ENCODE measurements around the gene TRIM13.
"Not testable (repeated sequence)": the region's sequence is repeated elsewhere in the genome, so short reads cannot be mapped to it uniquely, and the experiment has no call there.

TRIM13 gene

DNA sequence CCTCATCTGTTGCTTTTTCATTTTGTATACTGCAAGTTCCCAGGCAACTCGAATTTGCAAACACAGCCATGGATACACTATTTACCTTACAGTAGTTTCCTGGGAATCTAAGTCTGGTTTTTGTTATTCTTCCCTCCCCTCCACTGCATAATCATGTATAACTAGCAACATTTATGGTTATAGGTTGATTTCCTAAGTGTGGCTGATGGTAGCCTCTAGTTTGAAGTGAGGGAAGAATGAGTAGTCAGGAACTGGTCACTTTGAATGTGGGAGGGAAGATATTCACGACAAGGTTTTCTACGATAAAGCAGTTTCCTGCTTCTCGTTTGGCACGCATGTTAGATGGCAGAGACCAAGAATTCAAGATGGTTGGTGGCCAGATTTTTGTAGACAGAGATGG lies 18.4 kb downstream of the TRIM13 start, which contains the start of gene KCNRG:
KCNRG (plus strand) TSS at position 187 of the 400 bp plus-strand sequence; CDS start at position 237, 50 bp downstream.
- H3K4me3 Mint-ChIP-seq: no peak within 1 kb of the TSS
- peaks cover 52% of the 10 kb centered on the region for H3K4me1 Mint-ChIP-seq (ENCODE audit: low read depth)
- DNase-seq: no peak
- H3K36me3 Mint-ChIP-seq (ENCODE audit: low read depth): peaks cover 89% of the 10 kb centered on the region
- peaks cover 4% of the 10 kb centered on the region for H3K9me3 Mint-ChIP-seq
- no peaks in the 10 kb centered on the region for H3K27me3 Mint-ChIP-seq
- H3K27ac Mint-ChIP-seq: peak within 1 kb of the TSS; percentile 18

DNA sequence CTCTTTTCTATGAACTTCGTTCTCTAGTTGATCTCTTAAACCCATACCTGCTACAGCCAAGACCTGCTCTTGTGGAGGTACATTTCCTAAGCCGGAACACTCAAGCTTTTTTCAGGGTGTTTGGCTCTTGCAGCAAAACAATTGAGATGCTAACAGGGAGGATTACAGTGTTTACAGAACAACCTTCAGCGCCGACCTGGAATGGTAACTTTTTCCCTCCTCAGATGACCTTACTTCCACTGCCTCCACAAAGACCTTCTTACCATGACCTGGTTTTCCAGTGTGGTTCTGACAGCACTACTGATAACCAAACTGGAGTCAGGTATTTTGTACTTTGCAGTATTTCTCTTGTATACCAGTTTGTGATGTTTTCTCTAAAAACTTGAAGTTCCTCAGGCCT lies 18.9 kb downstream of the TRIM13 start:
- H3K4me3 Mint-ChIP-seq: no peak overlapping the region
- H3K4me1 Mint-ChIP-seq (ENCODE audit: low read depth): peaks cover 47% of the 10 kb centered on the region
- H3K27me3 Mint-ChIP-seq: no peaks in the 10 kb centered on the region
- DNase-seq: no peak
- H3K36me3 Mint-ChIP-seq (ENCODE audit: low read depth): peaks cover 89% of the 10 kb centered on the region
- H3K9me3 Mint-ChIP-seq: peaks cover 4% of the 10 kb centered on the region
- H3K27ac Mint-ChIP-seq: peak overlapping the region; percentile 18

DNA sequence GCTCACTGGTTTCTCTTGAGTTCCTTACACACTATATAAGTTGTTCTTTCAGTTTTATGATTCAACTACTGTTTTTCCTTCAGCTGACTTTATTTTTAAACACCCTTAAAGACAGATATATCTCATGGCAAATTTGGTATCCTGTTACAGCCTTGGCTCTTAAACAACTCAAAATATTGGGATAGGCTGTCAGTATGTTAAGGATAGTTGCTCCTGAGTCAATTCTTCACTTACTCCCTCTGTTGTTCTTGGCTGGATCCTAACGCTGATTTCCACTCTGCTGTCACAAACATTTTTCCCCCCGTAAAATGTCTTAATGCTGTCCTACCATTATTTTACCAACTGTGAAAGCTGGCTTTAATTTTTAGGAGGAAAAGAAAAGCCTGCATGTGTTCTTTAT lies 19.6 kb downstream of the TRIM13 start:
- no peak overlapping the region for H3K4me3 Mint-ChIP-seq
- H3K27ac Mint-ChIP-seq: no peak overlapping the region
- peaks cover 88% of the 10 kb centered on the region for H3K36me3 Mint-ChIP-seq (ENCODE audit: low read depth)
- peaks cover 4% of the 10 kb centered on the region for H3K9me3 Mint-ChIP-seq
- H3K4me1 Mint-ChIP-seq (ENCODE audit: low read depth): peaks cover 40% of the 10 kb centered on the region
- no peak for DNase-seq
- H3K27me3 Mint-ChIP-seq: no peaks in the 10 kb centered on the region

DNA sequence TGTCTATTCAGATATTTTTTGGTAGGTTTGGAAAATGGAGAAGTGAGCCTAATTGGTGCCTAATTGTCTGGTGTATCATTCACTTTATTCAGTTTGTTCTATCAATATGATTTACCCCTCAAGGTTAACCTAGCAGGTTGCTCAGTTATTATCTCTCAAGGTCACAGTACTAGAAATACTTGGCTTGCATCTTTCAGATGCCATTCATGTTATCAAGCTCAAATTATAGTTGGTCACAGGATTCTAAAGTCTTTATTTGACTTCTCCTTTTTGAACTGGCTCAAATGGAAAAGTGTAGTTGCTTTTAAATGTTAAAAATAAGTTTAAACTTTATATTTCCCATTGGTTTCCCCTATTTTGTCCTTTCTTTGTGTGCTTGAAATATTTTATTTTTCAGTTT lies 21.0 kb downstream of the TRIM13 start:
- no peak for DNase-seq
- Mint-ChIP-seq H3K27ac (peak overlapping the region; percentile 29), H3K9me3 (peaks cover 4% of the 10 kb centered on the region), H3K27me3 (no peaks in the 10 kb centered on the region), H3K4me1 (ENCODE audit: low read depth) (peaks cover 36% of the 10 kb centered on the region), H3K36me3 (ENCODE audit: low read depth) (peaks cover 85% of the 10 kb centered on the region), H3K4me3 (no peak overlapping the region)

DNA sequence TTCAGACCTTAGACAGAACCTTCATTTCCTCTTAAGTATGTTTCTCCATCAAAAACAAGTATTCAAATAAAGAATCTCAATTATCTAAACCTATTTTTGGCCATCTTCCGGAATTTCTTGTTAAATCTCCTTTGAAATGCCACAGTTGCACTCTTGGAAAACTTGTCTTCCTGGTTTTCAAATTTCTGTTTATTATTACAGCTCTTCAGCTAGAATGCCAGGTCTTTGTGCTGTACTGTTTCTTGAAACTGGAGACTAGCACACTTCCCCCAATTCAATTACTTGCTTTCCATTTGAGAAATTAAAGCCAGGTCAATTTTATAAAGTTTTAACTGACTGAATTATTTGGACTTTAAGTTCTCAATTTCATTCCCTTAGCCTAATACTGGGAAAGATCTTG lies 28.6 kb downstream of the TRIM13 start:
- peaks cover 54% of the 10 kb centered on the region for H3K36me3 Mint-ChIP-seq (ENCODE audit: low read depth)
- no peak overlapping the region for H3K27ac Mint-ChIP-seq
- peaks cover 5% of the 10 kb centered on the region for H3K4me1 Mint-ChIP-seq (ENCODE audit: low read depth)
- H3K4me3 Mint-ChIP-seq: no peak overlapping the region
- H3K9me3 Mint-ChIP-seq: no peaks in the 10 kb centered on the region
- DNase-seq: no peak
- no peaks in the 10 kb centered on the region for H3K27me3 Mint-ChIP-seq

DNA sequence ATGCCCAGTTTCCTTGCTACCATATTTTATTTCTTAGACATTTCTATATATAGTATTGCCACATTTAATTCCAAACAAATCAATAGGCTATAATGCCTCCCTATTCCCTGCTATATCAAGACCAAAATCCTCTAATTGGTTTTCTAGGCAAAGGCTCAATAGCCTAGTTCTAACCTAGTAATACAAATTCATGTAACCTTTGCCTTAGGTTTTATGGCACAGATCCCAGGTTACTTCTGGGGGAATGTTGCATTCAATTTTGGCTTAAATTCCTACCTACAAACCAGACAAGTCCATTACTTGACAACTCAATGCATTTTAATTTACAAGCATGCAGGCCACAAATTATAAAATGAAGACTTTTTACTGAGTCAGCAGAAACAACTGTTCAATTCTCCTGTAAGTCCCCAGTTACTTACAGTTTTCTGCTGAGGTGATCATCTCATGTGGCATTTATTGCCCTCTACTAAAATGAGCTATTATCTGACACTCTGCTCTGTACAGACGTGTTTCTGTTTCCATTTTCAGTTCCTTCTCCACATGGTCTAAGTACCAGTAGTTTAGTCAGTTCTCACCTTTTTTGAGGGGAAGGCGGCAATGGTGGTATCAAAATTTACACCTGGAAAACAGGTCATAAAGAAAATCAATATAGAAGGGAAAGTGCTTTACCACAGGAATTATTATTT lies 30.1 kb downstream of the TRIM13 start:
- DNase-seq: no peak
- Mint-ChIP-seq H3K36me3 (ENCODE audit: low read depth) (peaks cover 41% of the 10 kb centered on the region), H3K27ac (no peak overlapping the region)

DNA sequence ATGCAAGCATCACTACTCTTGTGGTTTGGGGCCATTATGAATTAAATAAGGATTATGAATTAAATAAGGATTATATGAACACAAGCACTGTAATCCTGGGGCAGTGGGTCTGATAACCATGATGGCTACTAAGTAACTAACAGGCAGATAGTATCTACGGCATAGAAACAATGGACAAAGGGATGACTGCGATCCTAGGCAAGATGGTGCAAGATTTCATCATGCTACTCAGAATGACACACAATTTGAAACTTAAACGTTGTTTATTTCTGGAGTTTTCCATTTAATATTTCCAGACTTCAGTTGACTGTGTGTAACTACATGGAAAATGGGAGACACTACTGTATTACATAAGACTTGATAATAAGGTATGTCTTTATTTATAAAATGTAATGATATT lies 33.5 kb downstream of the TRIM13 start:
- no peak for DNase-seq
- Mint-ChIP-seq H3K4me3 (no peak overlapping the region), H3K27me3 (no peaks in the 10 kb centered on the region), H3K4me1 (ENCODE audit: low read depth) (peaks cover 5% of the 10 kb centered on the region), H3K36me3 (ENCODE audit: low read depth) (peaks cover 14% of the 10 kb centered on the region), H3K27ac (no peak overlapping the region), H3K9me3 (no peaks in the 10 kb centered on the region)

More for the DNA sequence above, 30.1 kb downstream of the TRIM13 start:
- H3K9me3 Mint-ChIP-seq: no peaks in the 10 kb centered on the region
- no peaks in the 10 kb centered on the region for H3K27me3 Mint-ChIP-seq
- H3K4me3 Mint-ChIP-seq: no peak overlapping the region
- peaks cover 5% of the 10 kb centered on the region for H3K4me1 Mint-ChIP-seq (ENCODE audit: low read depth)

DNA sequence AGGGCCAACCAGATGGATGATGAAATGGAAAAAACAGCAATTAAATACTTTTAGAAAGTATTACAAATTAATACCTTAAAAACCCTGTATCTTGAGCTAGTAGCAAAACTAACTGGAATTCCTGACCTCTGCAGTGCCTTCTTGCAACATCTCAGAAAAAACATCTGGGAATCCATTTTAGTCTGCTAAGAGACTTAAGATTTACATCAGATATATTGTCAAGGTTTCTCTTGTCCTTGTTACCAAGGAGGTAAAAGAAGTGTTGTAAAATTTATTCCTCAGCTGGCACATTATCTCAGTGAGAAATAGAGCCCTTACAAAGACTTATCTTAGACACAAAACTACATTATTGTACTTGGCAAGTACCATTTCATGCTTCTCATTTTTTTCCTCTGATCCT lies 36.9 kb downstream of the TRIM13 start:
- DNase-seq: no peak
- Mint-ChIP-seq H3K4me3 (no peak overlapping the region), H3K27me3 (no peaks in the 10 kb centered on the region), H3K27ac (no peak overlapping the region), H3K9me3 (no peaks in the 10 kb centered on the region), H3K36me3 (ENCODE audit: low read depth) (peaks cover 4% of the 10 kb centered on the region), H3K4me1 (ENCODE audit: low read depth) (peaks cover 4% of the 10 kb centered on the region)

DNA sequence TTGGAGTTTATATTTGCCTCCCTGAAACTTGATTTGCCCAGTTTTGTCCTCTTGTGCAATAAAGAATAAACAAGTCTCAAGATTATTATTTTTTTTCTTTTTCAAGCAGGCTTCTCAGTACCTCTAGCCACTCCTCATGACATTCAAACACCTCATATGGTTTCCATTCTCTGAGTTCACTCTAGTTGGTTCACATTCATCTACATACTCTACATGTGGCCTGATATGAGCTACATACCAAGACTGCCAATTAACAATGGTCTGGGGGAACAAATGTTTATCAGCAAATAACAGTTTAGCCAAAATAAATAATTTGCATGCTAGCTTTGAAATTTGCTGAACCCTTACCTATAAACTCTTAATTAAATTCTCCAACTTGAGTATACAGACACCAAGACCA lies 40.9 kb downstream of the TRIM13 start:
- H3K9me3 Mint-ChIP-seq: no peaks in the 10 kb centered on the region
- peaks cover 4% of the 10 kb centered on the region for H3K4me1 Mint-ChIP-seq (ENCODE audit: low read depth)
- H3K4me3 Mint-ChIP-seq: no peak overlapping the region
- H3K27ac Mint-ChIP-seq: no peak overlapping the region
- H3K36me3 Mint-ChIP-seq (ENCODE audit: low read depth): peaks cover 33% of the 10 kb centered on the region
- H3K27me3 Mint-ChIP-seq: no peaks in the 10 kb centered on the region
- no peak for DNase-seq

DNA sequence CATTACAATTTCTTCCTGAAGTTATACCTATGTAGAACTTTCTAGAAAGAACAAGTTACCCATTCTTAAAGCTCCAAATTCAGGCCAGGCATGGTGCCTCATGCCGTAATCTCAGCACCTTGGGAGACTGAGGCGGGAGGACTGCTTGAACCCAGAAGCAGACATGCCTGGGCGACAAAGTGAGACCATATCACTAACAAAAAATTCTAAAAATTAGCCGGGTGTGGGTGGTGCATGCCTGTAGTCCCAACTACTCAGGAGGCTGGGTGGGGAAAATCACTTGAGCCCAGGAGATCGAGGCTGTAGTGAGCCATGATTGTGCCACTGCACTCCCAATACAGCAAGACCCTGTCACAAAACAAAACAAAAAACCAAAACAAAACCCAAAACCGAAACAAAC lies 41.4 kb downstream of the TRIM13 start:
- H3K27me3 Mint-ChIP-seq: no peaks in the 10 kb centered on the region
- peaks cover 4% of the 10 kb centered on the region for H3K4me1 Mint-ChIP-seq (ENCODE audit: low read depth)
- H3K4me3 Mint-ChIP-seq: no peak overlapping the region
- H3K27ac Mint-ChIP-seq: no peak overlapping the region
- peaks cover 38% of the 10 kb centered on the region for H3K36me3 Mint-ChIP-seq (ENCODE audit: low read depth)
- H3K9me3 Mint-ChIP-seq: no peaks in the 10 kb centered on the region
- no peak for DNase-seq

DNA sequence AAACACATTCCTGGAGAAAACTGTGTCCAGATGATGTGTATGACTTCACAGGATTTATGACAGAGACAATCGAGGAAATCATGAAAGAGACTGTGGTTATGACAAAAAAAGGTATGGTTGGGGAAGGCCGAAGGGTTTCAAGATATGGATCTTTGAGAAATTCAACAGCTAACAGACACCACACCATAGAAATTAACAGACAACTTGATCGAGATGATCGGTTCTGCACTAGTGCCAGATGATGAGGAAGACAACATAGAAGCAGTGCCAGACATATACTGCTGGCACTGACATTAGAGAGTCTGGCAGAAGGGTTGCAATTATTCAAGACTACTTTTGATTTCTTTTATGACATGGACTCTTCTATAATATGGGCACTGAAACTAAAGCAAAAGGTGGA lies 55.6 kb downstream of the TRIM13 start:
- Mint-ChIP-seq H3K27me3 (no peaks in the 10 kb centered on the region), H3K36me3 (ENCODE audit: low read depth) (peaks cover 59% of the 10 kb centered on the region), H3K9me3 (no peaks in the 10 kb centered on the region), H3K4me1 (ENCODE audit: low read depth) (peaks cover 19% of the 10 kb centered on the region), H3K4me3 (no peak overlapping the region), H3K27ac (no peak overlapping the region)
- no peak for DNase-seq

DNA sequence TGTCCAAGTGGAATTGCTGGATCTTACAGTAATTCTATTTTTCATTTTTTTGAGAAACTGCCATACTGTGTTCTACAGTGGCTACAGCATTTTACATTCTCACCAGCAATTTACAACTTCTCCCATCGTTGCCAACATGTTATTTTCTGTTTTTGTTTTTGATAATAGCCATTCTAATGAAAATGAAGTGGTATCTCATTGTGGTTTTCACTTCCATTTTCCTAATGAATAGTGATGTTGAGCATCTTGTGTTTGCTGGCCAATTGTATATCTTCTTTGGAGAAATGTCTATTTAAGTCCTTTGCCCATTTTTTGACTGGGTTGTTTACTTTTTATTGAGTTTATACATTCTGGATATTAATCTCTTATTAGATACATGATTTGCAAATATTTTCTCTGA lies 57.0 kb downstream of the TRIM13 start:
- no peak overlapping the region for H3K4me3 Mint-ChIP-seq
- H3K9me3 Mint-ChIP-seq: no peaks in the 10 kb centered on the region
- H3K36me3 Mint-ChIP-seq (ENCODE audit: low read depth): peaks cover 69% of the 10 kb centered on the region
- no peak overlapping the region for H3K27ac Mint-ChIP-seq
- no peaks in the 10 kb centered on the region for H3K27me3 Mint-ChIP-seq
- DNase-seq: no peak
- peaks cover 21% of the 10 kb centered on the region for H3K4me1 Mint-ChIP-seq (ENCODE audit: low read depth)

DNA sequence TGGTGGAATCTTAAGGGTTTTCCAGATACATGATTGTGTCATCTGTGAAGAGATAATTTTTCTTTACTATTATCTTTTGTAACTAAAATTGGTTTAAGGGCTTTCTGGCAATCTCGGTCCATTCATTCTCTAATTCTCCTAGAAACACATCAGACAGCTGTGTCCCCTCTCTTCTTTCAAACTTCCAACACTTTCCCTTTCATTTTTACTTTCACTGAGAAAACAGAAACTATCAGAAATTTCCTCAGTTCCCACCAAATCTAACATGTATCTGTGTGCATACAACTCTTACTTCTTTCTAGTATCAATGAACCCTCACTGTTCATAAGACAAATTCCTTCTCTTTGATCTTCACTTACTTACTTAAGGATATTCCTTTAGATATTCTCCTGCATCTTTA lies 58.6 kb downstream of the TRIM13 start:
- no peak overlapping the region for H3K4me3 Mint-ChIP-seq

DNA sequence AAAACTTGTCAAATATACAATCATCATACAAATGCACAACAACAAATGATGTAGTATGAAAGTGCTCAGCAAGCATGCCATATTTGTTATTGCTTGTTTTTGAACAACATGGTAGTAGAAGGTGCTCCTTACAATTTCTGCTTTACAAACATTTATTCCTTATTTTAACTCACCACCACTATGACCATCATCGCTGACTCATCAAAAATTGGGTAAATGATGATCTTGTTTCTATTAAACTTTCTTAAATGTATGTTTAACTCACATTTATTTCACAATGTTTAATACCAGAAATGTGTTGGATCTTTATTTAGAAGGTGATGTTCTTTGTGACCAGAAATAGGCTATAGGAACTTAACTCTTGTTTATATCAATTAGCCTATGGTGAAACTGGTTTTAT lies 63.9 kb downstream of the TRIM13 start:
- Mint-ChIP-seq H3K4me1 (ENCODE audit: low read depth) (peaks cover 9% of the 10 kb centered on the region), H3K27me3 (no peaks in the 10 kb centered on the region), H3K27ac (no peak overlapping the region), H3K4me3 (no peak overlapping the region), H3K9me3 (no peaks in the 10 kb centered on the region), H3K36me3 (ENCODE audit: low read depth) (peaks cover 62% of the 10 kb centered on the region)
- no peak for DNase-seq

More for the DNA sequence above, 58.6 kb downstream of the TRIM13 start:
- H3K27ac Mint-ChIP-seq: no peak overlapping the region
- no peaks in the 10 kb centered on the region for H3K9me3 Mint-ChIP-seq
- no peak for DNase-seq
- no peaks in the 10 kb centered on the region for H3K27me3 Mint-ChIP-seq
- H3K36me3 Mint-ChIP-seq (ENCODE audit: low read depth): peaks cover 77% of the 10 kb centered on the region
- peaks cover 21% of the 10 kb centered on the region for H3K4me1 Mint-ChIP-seq (ENCODE audit: low read depth)

DNA sequence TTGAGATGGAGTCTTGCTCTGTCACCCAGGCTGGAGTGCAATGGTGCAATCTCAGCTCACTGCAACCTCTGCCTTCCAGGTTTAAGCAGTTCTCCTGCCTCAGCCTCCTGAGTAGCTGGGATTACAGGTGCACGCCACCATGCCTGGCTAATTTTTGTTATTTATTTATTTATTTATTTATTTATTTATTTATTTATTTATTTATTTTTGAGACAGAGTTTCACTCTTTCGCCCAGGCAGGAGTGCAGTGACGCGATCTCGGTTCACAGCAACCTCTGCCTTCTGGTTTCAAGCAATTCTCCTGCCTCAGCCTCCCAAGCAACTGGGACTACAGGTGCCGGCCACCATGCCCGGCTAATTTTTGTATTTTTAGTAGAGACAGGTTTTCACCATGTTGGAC lies 65.5 kb downstream of the TRIM13 start:
- not testable (repeated sequence) for H3K27ac Mint-ChIP-seq; H3K4me3 Mint-ChIP-seq; H3K4me1 Mint-ChIP-seq (ENCODE audit: low read depth); H3K9me3 Mint-ChIP-seq; H3K27me3 Mint-ChIP-seq; DNase-seq
- peaks cover 68% of the 10 kb centered on the region for H3K36me3 Mint-ChIP-seq (ENCODE audit: low read depth)

DNA sequence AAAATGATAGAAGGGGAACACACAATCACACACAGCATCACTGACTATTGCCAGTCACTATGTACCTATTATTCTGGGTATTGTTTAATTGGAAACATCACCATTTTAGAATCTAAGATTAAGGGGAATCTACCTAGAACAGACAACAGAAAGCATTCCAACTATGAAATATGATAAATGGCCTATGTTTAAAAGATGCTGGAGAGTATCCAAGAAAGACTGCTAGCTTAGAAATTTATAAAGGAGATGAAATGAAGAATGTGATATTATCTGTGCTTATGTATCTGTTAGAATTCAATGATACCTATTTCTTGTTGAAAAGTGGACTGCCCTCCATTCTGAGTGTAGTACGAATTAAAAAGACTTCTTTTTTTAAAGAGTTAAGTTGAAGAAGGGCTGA lies 68.9 kb downstream of the TRIM13 start:
- H3K27me3 Mint-ChIP-seq: no peaks in the 10 kb centered on the region
- peaks cover 3% of the 10 kb centered on the region for H3K4me1 Mint-ChIP-seq (ENCODE audit: low read depth)
- no peak for DNase-seq
- no peak overlapping the region for H3K4me3 Mint-ChIP-seq
- H3K9me3 Mint-ChIP-seq: no peaks in the 10 kb centered on the region
- H3K27ac Mint-ChIP-seq: no peak overlapping the region
- peaks cover 69% of the 10 kb centered on the region for H3K36me3 Mint-ChIP-seq (ENCODE audit: low read depth)
